Posterior cingulate gyrus (tissue), 11 donors: ENCODE results near the gene ABHD5.

Experiments used
- DNase-seq, 10 donors: peaks; one replicate each; pipeline versions ENCODE4 v3.0.0 to v3.0.0-alpha.2; 2020 to 2021; ENCODE audit warnings: mixed read lengths in 3 of 10
- intact Hi-C: fragments of 100-400 bp; cut with DNase I; formaldehyde crosslinking; loops from one replicate; pipeline ENCODE4 v1.15.1; 2023

The ABHD5 gene

GRCh38 chr3:43752905-43753304 lies 62.2 kb downstream of the ABHD5 start:
- DNase-seq, result no peak
- intact Hi-C loops, result no loop called here

GRCh38 chr3:43753741-43754715 lies 63.3 kb downstream of the ABHD5 start:
- DNase-seq, result no peak
- intact Hi-C loops, result no loop called here

- intact Hi-C loops, result no loop called here
- DNase-seq, result no peak
Observed at GRCh38 chr3:43755516-43756200, 64.9 kb downstream of the ABHD5 start.

- intact Hi-C loops, result no loop called here
- DNase-seq, result no peak
Observed at GRCh38 chr3:43757666-43758321, 67.1 kb downstream of the ABHD5 start.

GRCh38 chr3:43758592-43759225 lies 68.0 kb downstream of the ABHD5 start:
- intact Hi-C loops, result no loop called here
- DNase-seq, result no peak

- intact Hi-C loops, result no loop called here
- DNase-seq, result no peak
Observed at GRCh38 chr3:43759297-43759782, 68.6 kb downstream of the ABHD5 start.

- DNase-seq, result no peak
Observed at GRCh38 chr3:43759938-43760337, 69.2 kb downstream of the ABHD5 start.

GRCh38 chr3:43760938-43761337 lies 70.2 kb downstream of the ABHD5 start:
- intact Hi-C loops, result loop anchor here (10.0 kb wide), 1 partner anchor 216 kb away; no protein-coding TSS in a partner anchor
- no peak for DNase-seq

More at GRCh38 chr3:43759938-43760337, 69.2 kb downstream of the ABHD5 start:
- intact Hi-C loops, result loop anchor here (10.0 kb wide), 1 partner anchor 215 kb away; no protein-coding TSS in a partner anchor

GRCh38 chr3:43762451-43762850 lies 71.7 kb downstream of the ABHD5 start:
- no peak for DNase-seq
- intact Hi-C loops, result loop anchor here (10.0 kb wide), 1 partner anchor 218 kb away; no protein-coding TSS in a partner anchor

GRCh38 chr3:43764056-43764455 lies 73.3 kb downstream of the ABHD5 start:
- intact Hi-C loops, result loop anchor here (10.0 kb wide), 1 partner anchor 219 kb away; no protein-coding TSS in a partner anchor

GRCh38 chr3:43764471-43764870 lies 73.7 kb downstream of the ABHD5 start:
- intact Hi-C loops, result loop anchor here (10.0 kb wide), 1 partner anchor 220 kb away; no protein-coding TSS in a partner anchor
- no peak for DNase-seq

More at GRCh38 chr3:43764056-43764455, 73.3 kb downstream of the ABHD5 start:
- DNase-seq, result no peak

- DNase-seq, result no peak
- intact Hi-C loops, result loop anchor here (5.0 to 10.0 kb wide), 2 partner anchors 92 to 221 kb away; no protein-coding TSS in a partner anchor
Observed at GRCh38 chr3:43765521-43765971, 74.8 kb downstream of the ABHD5 start.

- intact Hi-C loops, result loop anchor here (5.0 to 10.0 kb wide), 2 partner anchors 90 to 222 kb away; no protein-coding TSS in a partner anchor
- no peak for DNase-seq
Observed at GRCh38 chr3:43766672-43767465, 76.1 kb downstream of the ABHD5 start.

- intact Hi-C loops, result loop anchor here (5.0 to 10.0 kb wide), 2 partner anchors 89 to 224 kb away; no protein-coding TSS in a partner anchor
- no peak for DNase-seq
Observed at GRCh38 chr3:43768381-43768973, 77.7 kb downstream of the ABHD5 start.

- DNase-seq, result peak; percentile 75 to 98 (median 94)
- intact Hi-C loops, result loop anchor here (1.0 to 10.0 kb wide), 3 partner anchors 88 to 429 kb away; no protein-coding TSS in a partner anchor
Observed at GRCh38 chr3:43769097-43769884, 78.6 kb downstream of the ABHD5 start.

- DNase-seq, result no peak
- intact Hi-C loops, result loop anchor here (1.0 to 10.0 kb wide), 3 partner anchors 87 to 428 kb away; no protein-coding TSS in a partner anchor
Observed at GRCh38 chr3:43769885-43770425, 79.2 kb downstream of the ABHD5 start.
